HG03469 (cell line): ENCODE data around the gene C12orf54.
"Not testable (repeated sequence)": the region's sequence is repeated elsewhere in the genome, so short reads cannot be mapped to it uniquely, and the experiment has no call there.

ENCODE experiments used
- ATAC-seq: cut with Tn5 transposase; IDR thresholded peaks from one replicate; pipeline ENCODE4 v1.9.1; 2021; ENCODE audit warnings: mild to moderate bottlenecking, moderate library complexity, moderate number of reproducible peaks; ENCODE audit not compliant: unreplicated experiment

The C12orf54 gene

DNA sequence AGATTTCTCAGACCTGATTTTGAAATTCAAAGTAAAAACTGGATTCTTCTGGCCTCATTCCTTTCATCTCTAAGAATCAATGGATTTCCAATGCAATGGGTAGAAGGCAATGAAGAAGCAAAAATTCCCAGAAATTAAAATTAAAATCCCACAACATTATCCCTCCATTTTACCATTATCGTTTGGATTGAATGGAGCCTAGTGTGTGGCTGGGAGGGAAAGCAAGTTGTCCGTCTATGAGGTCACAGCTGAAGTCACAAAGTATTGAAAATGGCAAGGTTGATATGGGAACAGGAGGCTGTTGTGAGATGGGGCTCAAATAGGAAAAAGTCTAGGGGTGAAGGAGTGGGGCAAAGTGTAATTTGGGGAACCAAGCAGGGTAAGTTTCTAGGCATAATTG, at the start of gene C12orf54:
TSS of gene C12orf54 (plus strand) at position 301 of the 400 bp plus-strand sequence. CDS start 799 bp downstream, outside the sequence.
- ATAC-seq: no peak

- ATAC-seq: not testable (repeated sequence)
Observed at GRCh38 chr12:48434016-48434415, 48.3 kb upstream of the C12orf54 start.

DNA sequence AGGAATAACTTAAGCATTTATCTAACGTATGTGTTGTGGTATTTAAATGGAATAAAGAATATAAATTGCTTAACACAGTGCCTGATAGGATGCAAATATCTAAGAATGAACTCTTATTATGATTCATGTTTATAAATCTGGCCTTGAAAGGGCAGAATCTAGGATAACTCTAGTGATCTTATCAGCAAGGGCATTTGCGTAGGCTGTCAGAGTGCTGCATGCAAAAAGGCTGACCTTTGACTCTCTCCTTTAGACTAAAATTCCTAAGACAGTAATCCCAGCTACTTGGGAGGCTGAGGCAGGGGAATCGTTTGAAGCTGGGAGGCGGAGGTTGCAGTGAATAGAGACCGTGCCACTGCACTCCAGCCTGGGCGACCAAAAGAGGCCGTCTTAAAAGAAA, 41.2 kb upstream of the C12orf54 start:
- no peak for ATAC-seq

GRCh38 chr12:48442179-48442847, 40.0 kb upstream of the C12orf54 start:
- no peak for ATAC-seq

GRCh38 chr12:48445538-48445937, 36.8 kb upstream of the C12orf54 start:
- no peak for ATAC-seq

DNA sequence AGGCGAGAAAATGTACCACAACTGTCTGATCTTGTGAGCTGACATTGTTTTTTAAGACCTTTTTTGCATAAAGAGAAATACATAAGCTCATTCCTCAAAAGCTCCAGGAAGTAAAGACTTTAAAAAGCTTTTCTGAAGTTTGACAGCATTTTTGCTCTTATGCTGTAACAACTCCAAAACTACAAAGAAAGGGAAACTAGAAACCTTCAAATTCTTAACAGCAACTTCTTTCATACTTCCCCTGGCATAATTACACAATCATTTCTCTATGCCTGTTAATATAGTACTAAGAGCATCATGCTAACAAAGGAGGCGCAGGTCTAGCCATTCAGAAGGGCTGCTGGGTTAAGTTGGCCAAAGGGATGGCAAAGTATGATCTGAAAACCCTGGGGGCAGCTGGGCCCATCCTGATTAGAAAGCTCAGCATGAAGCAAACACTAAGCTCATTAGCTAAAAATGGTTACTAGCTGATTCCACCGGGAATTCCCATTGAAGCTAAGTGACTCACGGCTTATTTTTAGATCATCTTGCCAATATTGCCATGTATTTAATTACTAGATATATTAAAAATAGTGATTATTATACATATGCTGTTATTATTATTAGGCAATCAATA, 36.0 kb upstream of the C12orf54 start:
- ATAC-seq: no peak

DNA sequence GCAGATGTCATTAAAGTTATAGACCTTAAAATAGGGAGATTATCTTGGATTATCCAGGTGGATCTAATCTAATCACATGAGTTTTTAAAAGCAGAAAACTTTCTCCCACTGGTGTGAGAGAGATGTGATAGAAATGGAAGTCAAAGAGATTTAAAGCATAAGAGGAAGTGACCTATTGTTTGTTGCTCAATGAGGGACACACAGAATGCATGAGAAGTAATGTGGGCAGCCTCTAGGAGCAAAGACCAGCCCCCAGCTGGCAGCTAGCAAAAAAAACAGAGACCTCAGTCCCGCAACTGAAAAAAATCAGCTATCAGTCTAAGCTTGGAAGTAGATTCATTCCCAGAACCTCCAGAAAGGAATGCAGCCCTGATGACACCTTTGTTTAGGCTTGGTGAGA, 34.5 kb upstream of the C12orf54 start:
- ATAC-seq: no peak

GRCh38 chr12:48451372-48451771, 30.9 kb upstream of the C12orf54 start:
- no peak for ATAC-seq

- ATAC-seq: not testable (repeated sequence)
Observed at GRCh38 chr12:48452961-48453360, 29.3 kb upstream of the C12orf54 start.

GRCh38 chr12:48454667-48455066, 27.6 kb upstream of the C12orf54 start:
- ATAC-seq: no peak

DNA sequence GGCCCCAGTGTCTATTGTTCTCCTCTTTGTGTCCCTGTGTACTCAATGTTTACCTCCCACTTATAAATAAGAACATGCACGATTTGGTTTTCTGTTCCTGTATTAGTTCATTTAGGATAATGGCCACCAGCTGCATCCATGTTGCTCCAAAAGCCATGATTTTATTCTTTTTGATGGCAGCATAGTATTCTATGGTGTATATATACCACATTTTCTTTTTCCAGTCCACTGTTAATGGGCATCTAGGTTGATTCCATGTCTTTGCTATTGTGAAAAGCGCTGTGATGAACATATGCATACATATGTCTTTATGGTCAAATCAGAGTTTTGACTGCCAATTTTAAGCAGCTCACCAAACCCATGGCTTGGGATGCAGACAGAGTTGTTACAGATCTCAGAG, 27.2 kb upstream of the C12orf54 start:
- ATAC-seq: no peak

DNA sequence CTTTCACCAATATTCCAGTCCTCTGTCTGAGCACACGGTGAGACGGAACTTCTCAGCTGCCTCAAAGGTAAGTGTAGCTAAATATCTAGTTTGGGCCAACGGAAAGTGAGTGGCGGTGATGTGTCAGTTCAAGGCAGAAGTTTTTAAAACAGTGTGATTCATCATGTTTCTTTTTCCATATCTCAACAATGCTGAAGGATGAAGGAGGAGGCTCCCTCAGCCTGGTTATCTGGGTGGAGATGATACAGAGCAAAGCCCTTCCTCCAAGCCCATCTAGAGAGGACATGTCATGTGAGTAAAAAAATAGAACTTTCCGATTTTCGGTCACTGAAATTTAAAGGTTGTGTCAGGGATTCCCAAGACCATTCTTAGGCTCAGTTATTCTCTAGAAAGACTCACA, 23.0 kb upstream of the C12orf54 start:
- no peak for ATAC-seq

DNA sequence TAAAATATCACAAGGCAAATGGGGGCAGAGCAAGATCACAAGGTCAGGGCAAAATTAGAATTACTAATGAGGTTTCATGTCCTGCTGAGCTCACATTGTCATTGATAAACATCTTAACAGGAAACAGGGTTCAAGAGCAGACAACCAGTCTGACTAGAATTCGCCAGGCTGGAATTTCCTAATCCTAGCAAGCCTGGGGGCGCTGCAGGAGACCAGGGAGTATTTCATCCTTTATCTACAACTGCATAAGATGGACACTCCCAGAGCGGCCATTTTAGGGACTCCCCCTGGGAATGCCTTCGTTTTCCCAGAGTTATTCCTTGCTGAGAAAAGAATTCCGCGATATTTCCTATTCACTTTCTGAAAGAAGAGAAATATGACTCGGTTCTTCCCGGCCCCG, 13.3 kb upstream of the C12orf54 start:
- ATAC-seq: not testable (repeated sequence)

DNA sequence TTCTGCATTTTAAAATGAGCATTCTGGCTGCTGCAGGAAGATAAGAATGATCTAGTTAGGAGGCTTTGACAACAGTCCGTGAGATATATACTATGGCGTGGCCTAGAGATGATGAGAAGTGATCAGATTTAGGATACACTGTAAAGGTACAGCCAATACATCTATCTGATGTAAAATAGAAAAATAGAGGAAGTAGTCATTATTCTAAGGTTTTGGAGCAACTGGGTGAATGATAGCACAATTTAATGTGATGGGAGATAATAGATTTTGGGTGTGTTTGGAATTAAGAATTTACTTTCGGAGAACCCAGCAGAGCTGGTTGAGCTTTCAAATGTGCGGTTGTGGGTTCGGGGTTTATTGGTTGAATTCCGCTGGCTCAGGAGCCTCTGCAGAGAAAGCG, 10.0 kb upstream of the C12orf54 start, which contains the start of gene ANP32D:
TSS of gene ANP32D (plus strand) at position 301 of the 400 bp plus-strand sequence. CDS start 106 bp downstream, outside the sequence.
- ATAC-seq: no peak

DNA sequence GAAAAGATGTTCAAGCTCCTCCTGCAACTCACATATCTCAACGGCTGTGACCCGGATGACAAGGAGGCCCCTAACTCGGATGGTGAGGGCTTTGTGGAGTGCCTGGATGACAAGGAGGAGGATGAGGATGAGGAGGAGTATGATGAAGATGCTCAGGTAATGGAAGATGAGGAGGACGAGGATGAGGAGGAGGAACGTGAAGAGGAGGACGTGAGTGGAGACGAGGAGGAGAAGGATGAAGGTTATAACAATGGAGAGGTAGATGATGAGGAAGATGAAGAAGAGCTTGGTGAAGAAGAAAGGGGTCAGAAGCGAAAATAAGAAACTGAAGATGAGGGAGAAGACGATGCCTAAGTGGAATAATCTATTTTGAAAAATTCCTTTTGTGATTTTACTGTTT, 9.2 kb upstream of the C12orf54 start:
- ATAC-seq: no peak

DNA sequence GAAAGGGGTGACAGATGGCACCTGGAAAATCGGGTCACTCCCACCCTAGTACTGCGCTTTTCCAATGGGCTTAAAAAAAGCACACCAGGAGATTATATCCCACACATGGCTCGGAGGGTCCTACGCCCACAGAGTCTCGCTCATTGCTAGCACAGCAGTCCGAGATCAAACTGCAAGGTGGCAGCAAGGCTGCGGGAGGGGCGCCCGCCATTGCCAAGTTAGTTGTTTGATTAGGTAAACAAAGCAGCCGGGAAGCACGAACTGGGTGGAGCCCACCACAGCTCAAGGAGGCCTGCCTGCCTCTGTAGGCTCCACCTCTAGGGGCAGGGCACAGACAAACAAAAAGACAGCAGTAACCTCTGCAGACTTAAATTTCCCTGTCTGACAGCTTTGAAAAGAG, 7.8 kb upstream of the C12orf54 start:
- ATAC-seq: not testable (repeated sequence)

DNA sequence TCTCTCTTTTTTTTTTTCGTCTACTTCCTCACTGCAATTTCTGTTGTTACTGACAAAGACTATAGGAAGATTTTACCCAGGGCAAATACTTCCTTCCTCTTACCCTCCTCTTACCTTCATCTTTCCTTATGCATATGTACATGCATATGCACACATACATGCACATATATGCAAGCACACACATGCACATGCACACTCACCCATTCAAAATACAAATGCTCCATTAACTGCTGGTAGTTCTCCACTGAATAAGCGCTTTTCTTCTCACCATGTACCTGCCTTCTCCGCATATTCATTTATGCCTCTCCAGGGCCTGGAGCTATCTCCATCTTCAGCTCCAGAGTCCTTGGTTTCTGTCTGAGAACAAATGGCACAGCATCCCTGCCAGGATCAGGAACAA, 632 bp downstream of the C12orf54 start:
- ATAC-seq: no peak

DNA sequence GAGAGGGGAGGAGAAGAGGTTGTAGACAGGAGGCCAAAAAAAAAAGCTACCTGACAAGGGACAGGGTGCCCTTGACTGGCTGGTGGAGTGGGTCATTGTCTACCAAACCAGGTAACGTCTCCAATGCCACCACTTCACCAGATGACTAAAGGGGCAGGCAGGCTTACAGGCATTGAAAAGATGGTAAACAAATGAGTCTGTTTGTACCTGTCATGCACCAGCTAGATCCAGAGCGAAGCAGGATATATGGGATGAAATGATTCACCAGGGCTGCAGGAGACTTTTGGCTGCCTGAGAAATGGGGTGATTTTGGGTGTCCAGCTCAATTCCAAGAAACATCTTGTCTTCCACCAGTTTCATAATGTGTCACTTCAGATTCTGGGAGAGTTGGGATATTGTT, 4.0 kb downstream of the C12orf54 start:
- no peak for ATAC-seq

- no peak for ATAC-seq
Observed at GRCh38 chr12:48486679-48487078, 4.4 kb downstream of the C12orf54 start.

GRCh38 chr12:48489012-48489411, 6.7 kb downstream of the C12orf54 start:
- peak; percentile 95 for ATAC-seq

- not testable (repeated sequence) for ATAC-seq
Observed at GRCh38 chr12:48489456-48489855, 7.2 kb downstream of the C12orf54 start.

DNA sequence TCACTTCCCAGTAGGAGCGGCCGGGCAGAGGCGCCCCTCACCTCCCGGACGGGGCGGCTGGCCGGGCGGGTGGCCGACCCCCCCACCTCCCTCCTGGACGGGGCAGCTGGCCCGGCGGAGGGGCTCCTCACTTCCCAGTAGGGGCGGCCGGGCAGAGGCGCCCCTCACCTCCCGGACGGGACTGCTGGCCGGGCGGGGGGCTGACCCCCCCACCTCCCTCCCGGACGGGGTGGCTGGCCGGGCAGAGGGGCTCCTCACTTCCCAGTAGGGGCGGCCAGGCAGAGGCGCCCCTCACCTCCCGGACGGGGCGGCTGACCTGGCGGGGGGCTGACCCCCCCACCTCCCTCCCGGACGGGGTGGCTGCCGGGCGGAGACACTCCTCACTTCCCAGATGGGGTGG, 18.0 kb downstream of the C12orf54 start:
- not testable (repeated sequence) for ATAC-seq
